ENCODE results near the gene C19orf38. TPM values are rescaled to one million over a fixed set of nuclear protein-coding genes. Genes with fewer than 3 reads are reported as not detected.
"Not testable (repeated sequence)": the region's sequence is repeated elsewhere in the genome, so short reads cannot be mapped to it uniquely, and the experiment has no call there.

C19orf38 gene
- total RNA-seq, 2 experiments from 2014 or later: 5.2 to 7.5 TPM

- peak within 1 kb of the TSS; percentile 74 for H3K4me3 ChIP-seq (ENCODE audit: low read depth, low read length, poor library complexity, severe bottlenecking)
- DNase-seq (ENCODE audit: low spot score): peak; percentile 100
- H3K79me2 ChIP-seq (ENCODE audit: insufficient read depth, low read depth, low read length): no peaks in the 10 kb centered on the region; the same call in 1 of the 2 replicates
- peaks cover 26% of the 10 kb centered on the region for H3K4me1 ChIP-seq (ENCODE audit: insufficient read depth, low read length, poor library complexity, severe bottlenecking)
- no peak for TF ChIP-seq EZH2phosphoT487 (IDR thresholded peaks at IDR 0.05; ENCODE audit: borderline replicate concordance, low read depth, low read length)
- TF ChIP-seq, protein P1, sequence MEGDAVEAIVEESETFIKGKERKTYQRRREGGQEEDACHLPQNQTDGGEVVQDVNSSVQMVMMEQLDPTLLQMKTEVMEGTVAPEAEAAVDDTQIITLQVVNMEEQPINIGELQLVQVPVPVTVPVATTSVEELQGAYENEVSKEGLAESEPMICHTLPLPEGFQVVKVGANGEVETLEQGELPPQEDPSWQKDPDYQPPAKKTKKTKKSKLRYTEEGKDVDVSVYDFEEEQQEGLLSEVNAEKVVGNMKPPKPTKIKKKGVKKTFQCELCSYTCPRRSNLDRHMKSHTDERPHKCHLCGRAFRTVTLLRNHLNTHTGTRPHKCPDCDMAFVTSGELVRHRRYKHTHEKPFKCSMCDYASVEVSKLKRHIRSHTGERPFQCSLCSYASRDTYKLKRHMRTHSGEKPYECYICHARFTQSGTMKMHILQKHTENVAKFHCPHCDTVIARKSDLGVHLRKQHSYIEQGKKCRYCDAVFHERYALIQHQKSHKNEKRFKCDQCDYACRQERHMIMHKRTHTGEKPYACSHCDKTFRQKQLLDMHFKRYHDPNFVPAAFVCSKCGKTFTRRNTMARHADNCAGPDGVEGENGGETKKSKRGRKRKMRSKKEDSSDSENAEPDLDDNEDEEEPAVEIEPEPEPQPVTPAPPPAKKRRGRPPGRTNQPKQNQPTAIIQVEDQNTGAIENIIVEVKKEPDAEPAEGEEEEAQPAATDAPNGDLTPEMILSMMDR (conservative IDR thresholded peaks at IDR 0.05; ENCODE audit: low read length): peak; percentile 39; the same call in 1 of the 2 replicates
- no peaks in the 10 kb centered on the region for H4K20me1 ChIP-seq (ENCODE audit: insufficient read depth, low read length)
- no peaks in the 10 kb centered on the region for H3K9me2 ChIP-seq (ENCODE audit: insufficient read depth, low read length)
- H3K27ac ChIP-seq (ENCODE audit: low read depth, low read length, poor library complexity, severe bottlenecking): peak within 1 kb of the TSS; percentile 84
- ChIA-PET POLR2A (interaction anchor here (0.6 to 1.3 kb wide), 7 partner anchors 10 to 119 kb away, joined by 3 to 11 read pairs (median 3); partner anchors contain the start of gene DNM2), CTCF (ENCODE audit: unreplicated experiment) (interaction anchor here (0.5 to 1.4 kb wide), 8 partner anchors 17 to 431 kb away, joined by 3 to 10 read pairs (median 6); no protein-coding TSS in a partner anchor)
- peaks cover 33% of the 10 kb centered on the region for H3K36me3 ChIP-seq (ENCODE audit: insufficient read depth, low read length)
- no TSS peak for BruUV-seq (replicated peaks)
- H3K4me2 ChIP-seq (ENCODE audit: low read length): peak within 1 kb of the TSS; percentile 78
- H2AFZ ChIP-seq (ENCODE audit: low read length): peak within 1 kb of the TSS; percentile 69
- no peaks in the 10 kb centered on the region; the same call in 1 of the 2 replicates for H3K9me3 ChIP-seq (ENCODE audit: low read length)
- intact Hi-C loops (cut with micrococcal nuclease; ENCODE audit: unreplicated experiment): loop anchor here (2.0 to 5.0 kb wide), 2 partner anchors 29 to 269 kb away; partner anchors contain the start of genes CDKN2D and KRI1
These were observed 12.3 kb upstream of the C19orf38 start, which contains the start of gene TMED1 for GRCh38 chr19:10835754-10836478. TMED1 (minus strand) TSS chr19:10836212; CDS start chr19:10836191, 21 bp downstream.

DNA sequence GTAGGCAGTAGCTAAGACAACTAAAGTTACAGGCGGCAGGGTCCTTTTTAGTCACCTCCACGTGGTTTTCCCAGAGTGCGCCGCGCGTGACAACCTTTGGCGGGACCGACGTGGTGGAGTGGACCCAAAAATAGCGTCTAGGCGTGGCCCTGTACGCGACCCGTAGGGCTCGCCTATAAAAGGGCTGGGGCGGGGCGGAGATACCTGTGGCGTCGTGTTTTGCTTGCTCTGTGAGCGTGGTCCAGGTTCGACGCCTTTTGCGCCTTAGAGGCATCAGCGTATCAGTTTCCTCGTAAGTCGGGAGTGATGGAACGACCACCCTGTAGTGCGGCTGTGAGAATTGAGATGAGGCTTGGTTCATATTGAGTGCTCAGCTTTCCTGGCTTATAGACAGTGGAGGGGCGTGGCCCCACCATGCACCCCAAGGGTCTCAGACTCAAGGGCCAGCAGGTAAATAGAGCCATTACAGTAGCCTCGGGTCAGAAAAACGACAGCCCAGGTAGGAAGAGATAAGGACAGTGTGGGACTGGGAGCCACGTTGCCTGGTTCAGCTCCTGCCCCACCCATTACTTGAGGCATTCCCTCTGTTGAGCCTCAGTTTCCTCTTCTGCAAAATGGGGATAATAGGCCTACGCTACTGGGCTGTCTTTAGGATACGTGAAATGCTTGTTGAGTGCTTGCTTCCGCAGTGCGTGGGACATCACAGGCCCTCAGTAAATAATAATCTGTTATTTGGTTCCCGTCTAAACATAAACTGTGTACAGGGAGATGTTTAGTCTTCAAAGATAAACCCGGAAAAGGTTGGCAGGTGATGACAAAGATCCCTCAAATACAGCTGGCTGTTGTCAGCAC is 11.5 kb upstream of the C19orf38 start:
- H3K27ac ChIP-seq (ENCODE audit: low read depth, low read length, poor library complexity, severe bottlenecking): peak overlapping the region; percentile 84
- H3K79me2 ChIP-seq (ENCODE audit: insufficient read depth, low read depth, low read length): no peaks in the 10 kb centered on the region; the same call in 1 of the 2 replicates
- no peaks in the 10 kb centered on the region for H3K9me2 ChIP-seq (ENCODE audit: insufficient read depth, low read length)
- H3K9me3 ChIP-seq (ENCODE audit: low read length): no peaks in the 10 kb centered on the region; the same call in 1 of the 2 replicates
- ChIA-PET POLR2A (interaction anchor here (0.6 to 1.3 kb wide), 7 partner anchors 9 to 119 kb away, joined by 3 to 11 read pairs (median 4); partner anchors contain the start of gene DNM2), CTCF (ENCODE audit: unreplicated experiment) (interaction anchor here (1.2 to 1.4 kb wide), 2 partner anchors 22 to 27 kb away, joined by 3 to 10 read pairs; no protein-coding TSS in a partner anchor)
- intact Hi-C loops (cut with micrococcal nuclease; ENCODE audit: unreplicated experiment): loop anchor here (2.0 to 5.0 kb wide), 2 partner anchors 28 to 269 kb away; partner anchors contain the start of genes CDKN2D and KRI1
- no peaks in the 10 kb centered on the region for H4K20me1 ChIP-seq (ENCODE audit: insufficient read depth, low read length)
- TF ChIP-seq EZH2phosphoT487 (IDR thresholded peaks at IDR 0.05; ENCODE audit: borderline replicate concordance, low read depth, low read length): no peak
- TF ChIP-seq, protein P1 (conservative IDR thresholded peaks at IDR 0.05; ENCODE audit: low read length): no peak
- peak overlapping the region; percentile 69 for H2AFZ ChIP-seq (ENCODE audit: low read length)
- BruUV-seq (replicated peaks): TSS peak; percentile 70
- H3K4me1 ChIP-seq (ENCODE audit: insufficient read depth, low read length, poor library complexity, severe bottlenecking): peaks cover 26% of the 10 kb centered on the region
- peak; percentile 92 for DNase-seq (ENCODE audit: low spot score)
- peak overlapping the region; percentile 78 for H3K4me2 ChIP-seq (ENCODE audit: low read length)
- H3K36me3 ChIP-seq (ENCODE audit: insufficient read depth, low read length): peaks cover 25% of the 10 kb centered on the region
- H3K4me3 ChIP-seq (ENCODE audit: low read depth, low read length, poor library complexity, severe bottlenecking): peak overlapping the region; percentile 74

GRCh38 chr19:10837649-10838048 is 10.6 kb upstream of the C19orf38 start:
- H3K9me3 ChIP-seq (ENCODE audit: low read length); BruUV-seq (replicated peaks); H3K27ac ChIP-seq (ENCODE audit: low read depth, low read length, poor library complexity, severe bottlenecking); CTCF ChIA-PET (ENCODE audit: unreplicated experiment); H3K79me2 ChIP-seq (ENCODE audit: insufficient read depth, low read depth, low read length); H3K4me3 ChIP-seq (ENCODE audit: low read depth, low read length, poor library complexity, severe bottlenecking); H3K9me2 ChIP-seq (ENCODE audit: insufficient read depth, low read length); H3K4me2 ChIP-seq (ENCODE audit: low read length); H4K20me1 ChIP-seq (ENCODE audit: insufficient read depth, low read length); DNase-seq (ENCODE audit: low spot score); H2AFZ ChIP-seq (ENCODE audit: low read length): not testable (repeated sequence)
- Histone ChIP-seq H3K36me3 (ENCODE audit: insufficient read depth, low read length) (peaks cover 17% of the 10 kb centered on the region), H3K4me1 (ENCODE audit: insufficient read depth, low read length, poor library complexity, severe bottlenecking) (peaks cover 26% of the 10 kb centered on the region)
- POLR2A ChIA-PET: interaction anchor here (1.0 kb wide), 1 partner anchor 35 kb away, joined by 6 read pairs; no protein-coding TSS in a partner anchor
- intact Hi-C loops (cut with micrococcal nuclease; ENCODE audit: unreplicated experiment): loop anchor here (2.0 to 5.0 kb wide), 2 partner anchors 27 to 270 kb away; partner anchors contain the start of genes CDKN2D and KRI1

Measured in OCI-LY7 (cell line).